Uterus (tissue), 2 donors: ENCODE data around the gene DLG3.

Source experiments
- CTCF ChIP-seq, 4 experiments: fragments of 200-600 bp in 2 of 4; fragments of 450-650 bp in 2 of 4; sonication (generic) in 2 of 4; IDR thresholded peaks; one replicate each; pipeline ENCODE4 v1.5.1; 2016 to 2019; ENCODE audit warnings: antibody characterized with exemption in 4 of 4, mild to moderate bottlenecking in 2 of 4, moderate library complexity in 1 of 4
- POLR2A ChIP-seq, 2 donors: fragments of 450-650 bp; IDR thresholded peaks; one replicate each; pipeline ENCODE4 v1.6.1; 2016; ENCODE audit warnings: antibody characterized with exemption in 2 of 2, mild to moderate bottlenecking in 1 of 2, moderate library complexity in 1 of 2

- TF ChIP-seq CTCF (IDR thresholded peaks at IDR 0.05) (no peak), POLR2A (IDR thresholded peaks at IDR 0.05) (no peak)
These were observed 110.3 kb downstream of the DLG3 start for GRCh38 chrX:70554948-70555347.
